Right lobe of liver (tissue), 4 donors: ENCODE data around the gene ELSPBP1.

Experiments used
- POLR2A ChIP-seq: fragments of 450-650 bp; IDR thresholded peaks from one replicate; pipeline ENCODE4 v1.6.1; 2017; ENCODE audit warnings: antibody characterized with exemption, mild to moderate bottlenecking
- TF ChIP-seq, protein P1 (sequence below), 4 donors: fragments of 200-600 bp in 3 of 4; fragments of 450-650 bp in 1 of 4; IDR thresholded peaks; one replicate each; pipeline versions ENCODE4 v1.5.1 to v1.8.0; 2016 to 2022; ENCODE audit warnings: antibody characterized with exemption in 4 of 4, mild to moderate bottlenecking in 2 of 4
- donor health status: DM: no; HTN: no; CAD: no.
- donor health status: DM: no; HTN: no; CAD: no.
- donor health status: DM: no; HTN: yes; CAD: no.

DNA sequence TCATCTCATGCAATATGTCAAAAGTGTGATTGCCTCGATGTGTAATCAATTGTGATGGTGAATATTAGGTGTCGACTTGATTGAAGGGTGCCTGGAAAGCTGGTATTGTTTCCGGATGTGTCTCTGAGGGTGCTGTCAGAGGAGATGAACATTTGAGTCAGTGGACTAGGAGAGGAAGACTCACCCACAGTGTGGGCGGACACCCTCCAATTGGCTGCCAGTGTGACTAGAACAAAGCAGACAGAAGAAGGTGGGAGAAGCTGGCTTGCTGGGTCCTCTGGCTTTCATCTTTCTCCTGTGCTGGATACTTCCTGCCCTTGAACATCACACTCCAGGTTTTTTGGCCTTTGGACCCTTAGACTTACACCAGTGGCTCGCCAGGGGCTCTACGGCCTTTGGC is 64.9 kb downstream of the ELSPBP1 start:
- TF ChIP-seq, protein P1, sequence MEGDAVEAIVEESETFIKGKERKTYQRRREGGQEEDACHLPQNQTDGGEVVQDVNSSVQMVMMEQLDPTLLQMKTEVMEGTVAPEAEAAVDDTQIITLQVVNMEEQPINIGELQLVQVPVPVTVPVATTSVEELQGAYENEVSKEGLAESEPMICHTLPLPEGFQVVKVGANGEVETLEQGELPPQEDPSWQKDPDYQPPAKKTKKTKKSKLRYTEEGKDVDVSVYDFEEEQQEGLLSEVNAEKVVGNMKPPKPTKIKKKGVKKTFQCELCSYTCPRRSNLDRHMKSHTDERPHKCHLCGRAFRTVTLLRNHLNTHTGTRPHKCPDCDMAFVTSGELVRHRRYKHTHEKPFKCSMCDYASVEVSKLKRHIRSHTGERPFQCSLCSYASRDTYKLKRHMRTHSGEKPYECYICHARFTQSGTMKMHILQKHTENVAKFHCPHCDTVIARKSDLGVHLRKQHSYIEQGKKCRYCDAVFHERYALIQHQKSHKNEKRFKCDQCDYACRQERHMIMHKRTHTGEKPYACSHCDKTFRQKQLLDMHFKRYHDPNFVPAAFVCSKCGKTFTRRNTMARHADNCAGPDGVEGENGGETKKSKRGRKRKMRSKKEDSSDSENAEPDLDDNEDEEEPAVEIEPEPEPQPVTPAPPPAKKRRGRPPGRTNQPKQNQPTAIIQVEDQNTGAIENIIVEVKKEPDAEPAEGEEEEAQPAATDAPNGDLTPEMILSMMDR (IDR thresholded peaks at IDR 0.05) = no peak
- TF ChIP-seq POLR2A = no peak
